ENCODE results near the gene C2orf78.

DNA sequence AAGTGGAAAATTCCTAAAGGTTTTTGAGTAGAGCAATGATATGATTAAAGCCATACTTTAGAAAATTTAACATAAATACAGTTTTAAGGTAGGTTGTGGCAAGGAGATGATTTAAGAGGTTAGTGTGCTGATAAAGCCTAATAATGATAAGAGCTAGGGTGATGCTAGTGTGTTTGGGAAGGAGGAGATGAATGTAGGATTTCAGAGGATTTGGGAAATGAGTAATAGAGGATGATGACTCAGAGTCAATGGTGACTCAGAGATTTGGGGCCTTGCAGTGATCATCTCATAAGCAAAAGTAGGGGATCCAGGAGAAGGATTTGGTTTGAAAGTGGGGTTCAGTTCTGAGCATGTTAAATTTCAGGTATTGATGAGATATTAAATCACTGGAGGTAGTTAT lies 68.0 kb downstream of the C2orf78 start:
- TF ChIP-seq, protein P1, sequence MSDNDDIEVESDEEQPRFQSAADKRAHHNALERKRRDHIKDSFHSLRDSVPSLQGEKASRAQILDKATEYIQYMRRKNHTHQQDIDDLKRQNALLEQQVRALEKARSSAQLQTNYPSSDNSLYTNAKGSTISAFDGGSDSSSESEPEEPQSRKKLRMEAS (IDR thresholded peaks at IDR 0.05), result no peak
- TF ChIP-seq CTCF (IDR thresholded peaks at IDR 0.05; ENCODE audit: low read depth, low read length, missing input control) (no peak), TAF1 (conservative IDR thresholded peaks at IDR 0.05) (no peak), JUND (IDR thresholded peaks at IDR 0.05) (no peak), RAD21 (IDR thresholded peaks at IDR 0.05) (no peak), GABPA (IDR thresholded peaks at IDR 0.05 in 1 of 2, conservative IDR thresholded peaks at IDR 0.05 in 1 of 2) (no peak), RXRA (IDR thresholded peaks at IDR 0.05) (no peak), EGR1 (IDR thresholded peaks at IDR 0.05; ENCODE audit: low read depth in 2 of 2) (no peak), YY1 (IDR thresholded peaks at IDR 0.05) (no peak), SP1 (IDR thresholded peaks at IDR 0.05) (no peak), NR2F2 (IDR thresholded peaks at IDR 0.05) (no peak)
- TF ChIP-seq, protein P2, sequence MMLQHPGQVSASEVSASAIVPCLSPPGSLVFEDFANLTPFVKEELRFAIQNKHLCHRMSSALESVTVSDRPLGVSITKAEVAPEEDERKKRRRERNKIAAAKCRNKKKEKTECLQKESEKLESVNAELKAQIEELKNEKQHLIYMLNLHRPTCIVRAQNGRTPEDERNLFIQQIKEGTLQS (IDR thresholded peaks at IDR 0.05), result no peak
- TF ChIP-seq, protein P3, sequence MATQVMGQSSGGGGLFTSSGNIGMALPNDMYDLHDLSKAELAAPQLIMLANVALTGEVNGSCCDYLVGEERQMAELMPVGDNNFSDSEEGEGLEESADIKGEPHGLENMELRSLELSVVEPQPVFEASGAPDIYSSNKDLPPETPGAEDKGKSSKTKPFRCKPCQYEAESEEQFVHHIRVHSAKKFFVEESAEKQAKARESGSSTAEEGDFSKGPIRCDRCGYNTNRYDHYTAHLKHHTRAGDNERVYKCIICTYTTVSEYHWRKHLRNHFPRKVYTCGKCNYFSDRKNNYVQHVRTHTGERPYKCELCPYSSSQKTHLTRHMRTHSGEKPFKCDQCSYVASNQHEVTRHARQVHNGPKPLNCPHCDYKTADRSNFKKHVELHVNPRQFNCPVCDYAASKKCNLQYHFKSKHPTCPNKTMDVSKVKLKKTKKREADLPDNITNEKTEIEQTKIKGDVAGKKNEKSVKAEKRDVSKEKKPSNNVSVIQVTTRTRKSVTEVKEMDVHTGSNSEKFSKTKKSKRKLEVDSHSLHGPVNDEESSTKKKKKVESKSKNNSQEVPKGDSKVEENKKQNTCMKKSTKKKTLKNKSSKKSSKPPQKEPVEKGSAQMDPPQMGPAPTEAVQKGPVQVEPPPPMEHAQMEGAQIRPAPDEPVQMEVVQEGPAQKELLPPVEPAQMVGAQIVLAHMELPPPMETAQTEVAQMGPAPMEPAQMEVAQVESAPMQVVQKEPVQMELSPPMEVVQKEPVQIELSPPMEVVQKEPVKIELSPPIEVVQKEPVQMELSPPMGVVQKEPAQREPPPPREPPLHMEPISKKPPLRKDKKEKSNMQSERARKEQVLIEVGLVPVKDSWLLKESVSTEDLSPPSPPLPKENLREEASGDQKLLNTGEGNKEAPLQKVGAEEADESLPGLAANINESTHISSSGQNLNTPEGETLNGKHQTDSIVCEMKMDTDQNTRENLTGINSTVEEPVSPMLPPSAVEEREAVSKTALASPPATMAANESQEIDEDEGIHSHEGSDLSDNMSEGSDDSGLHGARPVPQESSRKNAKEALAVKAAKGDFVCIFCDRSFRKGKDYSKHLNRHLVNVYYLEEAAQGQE (IDR thresholded peaks at IDR 0.05), result no peak
- TF ChIP-seq, protein P4, sequence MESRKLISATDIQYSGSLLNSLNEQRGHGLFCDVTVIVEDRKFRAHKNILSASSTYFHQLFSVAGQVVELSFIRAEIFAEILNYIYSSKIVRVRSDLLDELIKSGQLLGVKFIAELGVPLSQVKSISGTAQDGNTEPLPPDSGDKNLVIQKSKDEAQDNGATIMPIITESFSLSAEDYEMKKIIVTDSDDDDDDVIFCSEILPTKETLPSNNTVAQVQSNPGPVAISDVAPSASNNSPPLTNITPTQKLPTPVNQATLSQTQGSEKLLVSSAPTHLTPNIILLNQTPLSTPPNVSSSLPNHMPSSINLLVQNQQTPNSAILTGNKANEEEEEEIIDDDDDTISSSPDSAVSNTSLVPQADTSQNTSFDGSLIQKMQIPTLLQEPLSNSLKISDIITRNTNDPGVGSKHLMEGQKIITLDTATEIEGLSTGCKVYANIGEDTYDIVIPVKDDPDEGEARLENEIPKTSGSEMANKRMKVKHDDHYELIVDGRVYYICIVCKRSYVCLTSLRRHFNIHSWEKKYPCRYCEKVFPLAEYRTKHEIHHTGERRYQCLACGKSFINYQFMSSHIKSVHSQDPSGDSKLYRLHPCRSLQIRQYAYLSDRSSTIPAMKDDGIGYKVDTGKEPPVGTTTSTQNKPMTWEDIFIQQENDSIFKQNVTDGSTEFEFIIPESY (IDR thresholded peaks at IDR 0.05), result no peak
